OCI-M2 (cell line): ENCODE results near the gene RAP1A.

Source experiments
- DNase-seq: peaks from one replicate; lab custom pipeline; 2025; ENCODE audit not compliant: unreplicated experiment; lab: John Stamatoyannopoulos, UW

RAP1A gene

GRCh38 chr1:111707906-111708305, 88.3 kb downstream of the RAP1A start:
- no peak for DNase-seq

GRCh38 chr1:111709986-111710385, 90.4 kb downstream of the RAP1A start:
- no peak for DNase-seq

- no peak for DNase-seq
These were observed 96.7 kb downstream of the RAP1A start for GRCh38 chr1:111716333-111716732.

- DNase-seq: no peak
These were observed 97.9 kb downstream of the RAP1A start for GRCh38 chr1:111717450-111717849.

- no peak for DNase-seq
These were observed 99.5 kb downstream of the RAP1A start for GRCh38 chr1:111719135-111719534.

GRCh38 chr1:111719674-111720132, 100.1 kb downstream of the RAP1A start:
- DNase-seq: no peak

- no peak for DNase-seq
These were observed 100.8 kb downstream of the RAP1A start for GRCh38 chr1:111720274-111720976.

- no peak for DNase-seq
These were observed 101.6 kb downstream of the RAP1A start for GRCh38 chr1:111720977-111721786.

GRCh38 chr1:111723091-111723806, 103.7 kb downstream of the RAP1A start:
- no peak for DNase-seq

- no peak for DNase-seq
These were observed 104.3 kb downstream of the RAP1A start for GRCh38 chr1:111723871-111724270.

- DNase-seq: no peak
These were observed 105.6 kb downstream of the RAP1A start for GRCh38 chr1:111725192-111725591.

GRCh38 chr1:111727056-111727455, 107.5 kb downstream of the RAP1A start:
- DNase-seq: no peak

GRCh38 chr1:111729271-111729921, 109.8 kb downstream of the RAP1A start:
- no peak for DNase-seq

GRCh38 chr1:111729946-111730681, 110.5 kb downstream of the RAP1A start:
- DNase-seq: no peak

GRCh38 chr1:111730706-111731105, 111.1 kb downstream of the RAP1A start:
- DNase-seq: no peak

GRCh38 chr1:111731956-111732355, 112.4 kb downstream of the RAP1A start:
- no peak for DNase-seq

GRCh38 chr1:111732718-111733117, 113.1 kb downstream of the RAP1A start:
- DNase-seq: no peak

- no peak for DNase-seq
These were observed 113.8 kb downstream of the RAP1A start for GRCh38 chr1:111733183-111733991.

GRCh38 chr1:111733992-111734341, 114.4 kb downstream of the RAP1A start:
- no peak for DNase-seq

- DNase-seq: no peak
These were observed 114.8 kb downstream of the RAP1A start for GRCh38 chr1:111734426-111734825.
